ENCODE results near the gene GPR141.

Gene GPR141

GRCh38 chr7:37786741-37787569 is 103.4 kb downstream of the GPR141 start:
- DNase-seq, result peak; percentile 97 to 98

All from Kasumi-1 (cell line).